GM12878 (cell line): ENCODE data around the gene ANKS1A. TPM values are rescaled to one million over a fixed set of nuclear protein-coding genes. Genes with fewer than 3 reads are reported as not detected.

Source experiments
- ATAC-seq: fragments of 200-7000 bp; cut with Tn5 transposase; 3 replicates; pipeline ENCODE4 v1.9.1; 2020; ENCODE audit warnings: mild to moderate bottlenecking, moderate library complexity
- BruUV-seq: library from RNA; stranded (reverse); fragments of 400-500 nt; replicated peaks from 2 replicates; lab custom pipeline; 2021; lab: Mats Ljungman, UMichigan
- CTCF ChIA-PET: fragments of 300-600 bp; sonication (Branson Sonifier 250); formaldehyde crosslinking; extraction: SDS; loops from one replicate; lab custom pipeline; 2021; ENCODE audit warnings: inconsistent platforms; lab: Yijun Ruan, JAX
- POLR2A ChIA-PET: fragments of 350-600 bp; formaldehyde crosslinking; extraction: SDS; loops from one replicate; lab custom pipeline; 2021; ENCODE audit warnings: inconsistent platforms; lab: Charles Lee
- RAD21 ChIA-PET: fragments of 300-600 bp; sonication (Branson Sonifier 250); formaldehyde crosslinking; loops from one replicate; lab custom pipeline; 2023; ENCODE audit warnings: antibody characterized with exemption; ENCODE audit not compliant: unreplicated experiment; lab: Charles Lee
- SMC1A ChIA-PET: fragments of 300-600 bp; sonication (Branson Sonifier 250); formaldehyde crosslinking; loops from one replicate; lab custom pipeline; 2023; ENCODE audit not compliant: unreplicated experiment, uncharacterized antibody; lab: Charles Lee
- DNase-seq: peaks from one replicate; pipeline ENCODE4 v3.0.0-alpha.2; 2011; ENCODE audit warnings: low read depth, low spot score
- FAIRE-seq: peaks from 3 replicates; lab custom pipeline; 2011; peaks lifted over from hg19 to GRCh38; lab: Jason Lieb, UNC
- H2AFZ ChIP-seq: 2 replicates; pipeline ENCODE4 v1.6.0; 2011; ENCODE audit warnings: low read depth, low read length, control low read depth; ENCODE audit not compliant: control insufficient read depth
- H3K27ac ChIP-seq: 2 replicates; pipeline ENCODE4 v1.5.1; 2011; ENCODE audit warnings: control low read depth; ENCODE audit not compliant: control insufficient read depth, insufficient read depth
- H3K27me3 ChIP-seq, 2 experiments: replicated peaks in 1 of 2; 2 replicates each; pipeline versions ENCODE4 v1.6.0 to v1.6.1; 2011; ENCODE audit warnings: low read length in 1 of 2; ENCODE audit not compliant: control insufficient read depth in 2 of 2, insufficient read depth in 2 of 2
- H3K36me3 ChIP-seq, 2 experiments: 2 replicates each; pipeline ENCODE4 v1.5.1; 2011; ENCODE audit warnings: low read length in 1 of 2; ENCODE audit not compliant: control insufficient read depth in 2 of 2, insufficient read depth in 2 of 2
- H3K4me1 ChIP-seq: 2 replicates; pipeline ENCODE4 v1.6.1; 2011; ENCODE audit warnings: mild to moderate bottlenecking, low read length, moderate library complexity, mixed read lengths; ENCODE audit not compliant: control insufficient read depth, insufficient read depth
- H3K4me2 ChIP-seq: 2 replicates; pipeline ENCODE4 v1.6.0; 2011; ENCODE audit warnings: control low read depth; ENCODE audit not compliant: control insufficient read depth, insufficient read depth
- H3K4me3 ChIP-seq: fragments of 200-600 bp; sonication (generic); 2 replicates; pipeline ENCODE4 v1.5.1; 2016
- H3K79me2 ChIP-seq: 2 replicates; pipeline ENCODE4 v1.6.0; 2011; ENCODE audit warnings: low read length; ENCODE audit not compliant: control insufficient read depth, insufficient read depth
- H3K9ac ChIP-seq: 2 replicates; pipeline ENCODE4 v1.8.0; 2011; ENCODE audit warnings: low read length, control low read depth, mixed read lengths; ENCODE audit not compliant: control insufficient read depth, insufficient read depth
- H3K9me3 ChIP-seq: replicated peaks from 3 replicates; pipeline ENCODE4 v1.5.1; 2011; ENCODE audit warnings: mild to moderate bottlenecking, low read length; ENCODE audit not compliant: control insufficient read depth, insufficient read depth
- H4K20me1 ChIP-seq: 2 replicates; pipeline ENCODE4 v1.6.0; 2011; ENCODE audit not compliant: control insufficient read depth, insufficient read depth
- CTCF ChIP-seq, 3 experiments: IDR thresholded peaks in 2 of 3; conservative IDR thresholded peaks in 1 of 3; 2 replicates each; pipeline ENCODE4 v1.5.1; 2011; ENCODE audit warnings: low read depth in 3 of 3, low read length in 3 of 3, mild to moderate bottlenecking in 3 of 3, control low read depth in 2 of 3, moderate library complexity in 2 of 3, inconsistent platforms in 1 of 3, mixed read lengths in 1 of 3; ENCODE audit not compliant: control insufficient read depth in 2 of 3, insufficient read depth in 1 of 3; ENCODE audit errors: extremely low read depth in 1 of 3
- HDAC6 ChIP-seq: fragments of 200-600 bp; sonication (generic); IDR thresholded peaks from one replicate; pipeline ENCODE4 v1.8.0; 2017; ENCODE audit warnings: antibody characterized with exemption; ENCODE audit not compliant: unreplicated experiment
- IRF5 ChIP-seq: fragments of 450-650 bp; IDR thresholded peaks from 2 replicates; pipeline ENCODE4 v1.6.1; 2017; ENCODE audit warnings: borderline replicate concordance
- JUND ChIP-seq: IDR thresholded peaks from 2 replicates; pipeline ENCODE4 v1.6.1; 2012; ENCODE audit warnings: low read depth, mild to moderate bottlenecking, low read length, improper control_type of control experiment, moderate library complexity
- NKRF ChIP-seq: fragments of 450-650 bp; conservative IDR thresholded peaks from 2 replicates; pipeline ENCODE4 v1.6.1; 2017; ENCODE audit warnings: mild to moderate bottlenecking, moderate library complexity
- PBX3 ChIP-seq: IDR thresholded peaks from 2 replicates; pipeline ENCODE4 v1.6.1; 2011; ENCODE audit warnings: mild to moderate bottlenecking, low read depth, low read length, moderate library complexity; ENCODE audit not compliant: insufficient replicate concordance
- POU2F2 ChIP-seq: IDR thresholded peaks from 3 replicates; pipeline ENCODE4 v1.6.1; 2011; ENCODE audit warnings: low read depth, mild to moderate bottlenecking, low read length, borderline replicate concordance
- REST ChIP-seq: IDR thresholded peaks from 2 replicates; pipeline ENCODE4 v1.6.1; 2012; ENCODE audit warnings: mild to moderate bottlenecking, low read depth, low read length
- USF1 ChIP-seq: IDR thresholded peaks from 2 replicates; pipeline ENCODE4 v1.6.1; 2011; ENCODE audit warnings: borderline replicate concordance, low read depth, mild to moderate bottlenecking, moderate library complexity, mixed read lengths, low read length; ENCODE audit not compliant: insufficient read depth; ENCODE audit errors: extremely low read length
- WGBS: methylation state at CpG from one replicate; pipeline ENCODE4 v1.1.6; 2016; ENCODE audit warnings: low lambda C conversion rate; ENCODE audit not compliant: insufficient replicate concordance, insufficient coverage; ENCODE audit errors: missing lambda C conversion rate; 5-methylcytosine and 5-hydroxymethylcytosine counted together
- in situ Hi-C: fragments of 300-500 bp; cut with MboI; formaldehyde crosslinking; loops from 9 replicates; pipeline ENCODE4 v1.14.3; 2018; ENCODE audit warnings: mixed read lengths
- intact Hi-C: fragments of 100-400 bp; cut with micrococcal nuclease; formaldehyde crosslinking; loops from one replicate; pipeline ENCODE4 v1.14.2; 2022; ENCODE audit not compliant: unreplicated experiment
- polyA plus RNA-seq, 11 experiments: library from polyadenylated mRNA; depleted of rRNA in 4 of 11; unstranded in 6 of 11; stranded (reverse) in 5 of 11; fragments of >200 nt; fragmentation: Nextera tagmentation in 4 of 11; fragmentation: Illumina TruSeq in 1 of 11; extraction: Ambion mirVana in 4 of 11; extraction: Trizol in 1 of 11; gene quantifications; 1 replicate in 1 of 11; 2 replicates in 10 of 11; pipeline versions ENCODE4 v1.2.1 to v1.2.3, GENCODE V29; 2011 to 2016; ENCODE audit warnings: inconsistent platforms in 2 of 11, missing spikeins in 2 of 11, low read depth in 1 of 11
- total RNA-seq, 4 experiments: library from RNA; depleted of rRNA in 3 of 4; stranded (reverse); fragments of >200 nt in 3 of 4; fragmentation: Illumina TruSeq in 1 of 4; extraction: Trizol in 1 of 4; gene quantifications; 2 replicates each; pipeline versions ENCODE4 v1.2.1 to v1.2.3, GENCODE V29; 2013 to 2021

ANKS1A gene
- total and polyA plus RNA-seq, 10 of the 15 experiments (the other 5 are each of a cell fraction or from before 2014, with no cell fraction given): 0.60 to 7.0 (median 3.0) TPM

GRCh38 chr6:35019171-35019570 lies 130.1 kb downstream of the ANKS1A start (continued):
- no peak for TF ChIP-seq NKRF
- TF ChIP-seq, all 136 proteins: peak for 0

- Histone ChIP-seq H3K9ac (no peak overlapping the region), H4K20me1 (no peaks in the 10 kb centered on the region), H3K27ac (no peak overlapping the region), H3K9me3 (no peaks in the 10 kb centered on the region), H3K4me3 (no peak overlapping the region), H2AFZ (no peak overlapping the region), H3K36me3 (no peaks in the 10 kb centered on the region; a peak in 1 of 4 replicates), H3K4me2 (no peak overlapping the region), H3K27me3 (no peaks in the 10 kb centered on the region), H3K79me2 (no peaks in the 10 kb centered on the region), H3K4me1 (no peaks in the 10 kb centered on the region)
- BruUV-seq: no TSS peak
- FAIRE-seq: no peak
- ChIA-PET CTCF (no interaction called here), POLR2A (no interaction called here), SMC1A (no interaction called here), RAD21 (interaction anchor here (0.6 kb wide), 1 partner anchor 119 kb away, joined by 4 read pairs; no protein-coding TSS in a partner anchor)
- WGBS: 95% methylated on average over 4 of the region's 4 CpGs
- no peak for ATAC-seq
- DNase-seq: no peak
- in situ Hi-C loops: no loop called here
- intact Hi-C loops: no loop called here
- no peak for TF ChIP-seq CTCF (IDR thresholded peaks at IDR 0.05 in 2 of 3, conservative IDR thresholded peaks at IDR 0.05 in 1 of 3; ENCODE audit: control insufficient read depth in 2 of 3, extremely low read depth in 1 of 3, insufficient read depth in 1 of 3, low read depth in 3 of 3, low read length in 3 of 3)
- TF ChIP-seq REST: no peak
- TF ChIP-seq JUND: no peak
- TF ChIP-seq IRF5: no peak
- no peak for TF ChIP-seq USF1
- TF ChIP-seq HDAC6: no peak
- no peak for TF ChIP-seq POU2F2
- TF ChIP-seq PBX3: no peak
Observed at GRCh38 chr6:35019831-35020230, 130.8 kb downstream of the ANKS1A start.
